Daoy (cell line): ENCODE data around the gene A2ML1. TPM values are rescaled to one million over a fixed set of nuclear protein-coding genes. Genes with fewer than 3 reads are reported as not detected.
"Not testable (repeated sequence)": the region's sequence is repeated elsewhere in the genome, so short reads cannot be mapped to it uniquely, and the experiment has no call there.

Experiments
- DNase-seq: peaks from one replicate; pipeline ENCODE4 v3.0.0-alpha.2; 2015; ENCODE audit warnings: low read depth
- total RNA-seq: library from RNA; depleted of rRNA; stranded (reverse); fragments of >200 nt; shearing (Covaris generic); gene quantifications from 2 replicates; pipeline ENCODE4 v1.2.3, GENCODE V29; 2014

A2ML1 gene
- total RNA-seq, 1 experiment from 2014 or later, result not detected

DNA sequence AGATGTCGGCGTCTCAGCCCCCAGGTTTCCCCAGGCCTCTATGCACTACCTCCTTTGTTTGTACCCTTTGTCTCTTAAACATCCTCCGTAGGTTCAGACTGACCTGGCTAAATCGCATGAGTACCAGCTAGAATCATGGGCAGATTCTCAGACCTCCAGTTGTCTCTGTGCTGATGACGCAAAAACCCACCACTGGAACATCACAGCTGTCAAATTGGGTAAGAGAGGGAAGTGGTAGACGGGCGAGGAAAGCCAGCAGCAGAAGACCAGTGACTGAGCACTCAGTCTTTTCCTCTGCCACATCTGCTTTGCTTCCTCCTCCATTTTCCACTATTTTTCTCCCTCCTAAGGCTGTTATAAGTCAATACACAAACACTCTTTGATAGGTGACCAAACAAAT lies 29.7 kb downstream of the A2ML1 start:
- no peak for DNase-seq

DNA sequence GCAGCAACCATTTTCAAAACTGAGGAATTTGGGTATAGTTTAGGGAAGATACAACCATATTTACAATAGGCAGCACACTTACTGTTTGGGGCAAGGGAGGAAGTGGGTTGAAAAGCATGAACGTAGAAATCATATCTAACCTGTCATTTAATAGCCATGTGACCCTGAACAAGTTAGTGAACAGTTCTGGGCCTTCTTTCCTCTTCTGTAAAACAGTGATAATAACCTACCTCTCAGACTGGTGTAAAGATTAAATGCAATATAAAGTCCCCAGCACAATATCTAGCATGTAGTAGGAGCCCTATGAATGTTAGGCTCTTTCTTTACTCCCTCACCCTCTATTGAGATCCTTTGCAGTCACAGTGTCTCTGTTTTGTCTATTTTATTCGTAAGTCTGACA lies 33.5 kb downstream of the A2ML1 start:
- no peak for DNase-seq

DNA sequence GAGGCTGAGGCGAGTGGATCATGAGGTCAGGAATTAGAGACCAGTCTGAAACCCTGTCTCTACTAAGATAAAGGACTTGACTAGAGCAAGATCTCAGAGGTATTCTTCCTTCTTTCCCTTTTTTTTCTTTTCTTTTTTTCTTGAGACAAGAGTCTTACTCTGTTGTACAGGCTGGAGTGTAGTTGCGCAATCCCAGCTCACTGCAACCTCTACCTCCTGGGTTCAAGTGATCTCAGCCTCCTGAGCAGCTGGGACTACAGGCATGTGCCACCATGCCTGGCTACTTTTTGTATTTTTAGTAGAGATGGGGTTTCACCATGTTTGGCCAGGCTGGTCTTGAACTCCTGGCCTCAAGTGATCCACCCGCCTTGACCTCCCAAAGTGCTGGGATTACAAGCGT lies 37.0 kb downstream of the A2ML1 start:
- DNase-seq, result not testable (repeated sequence)

DNA sequence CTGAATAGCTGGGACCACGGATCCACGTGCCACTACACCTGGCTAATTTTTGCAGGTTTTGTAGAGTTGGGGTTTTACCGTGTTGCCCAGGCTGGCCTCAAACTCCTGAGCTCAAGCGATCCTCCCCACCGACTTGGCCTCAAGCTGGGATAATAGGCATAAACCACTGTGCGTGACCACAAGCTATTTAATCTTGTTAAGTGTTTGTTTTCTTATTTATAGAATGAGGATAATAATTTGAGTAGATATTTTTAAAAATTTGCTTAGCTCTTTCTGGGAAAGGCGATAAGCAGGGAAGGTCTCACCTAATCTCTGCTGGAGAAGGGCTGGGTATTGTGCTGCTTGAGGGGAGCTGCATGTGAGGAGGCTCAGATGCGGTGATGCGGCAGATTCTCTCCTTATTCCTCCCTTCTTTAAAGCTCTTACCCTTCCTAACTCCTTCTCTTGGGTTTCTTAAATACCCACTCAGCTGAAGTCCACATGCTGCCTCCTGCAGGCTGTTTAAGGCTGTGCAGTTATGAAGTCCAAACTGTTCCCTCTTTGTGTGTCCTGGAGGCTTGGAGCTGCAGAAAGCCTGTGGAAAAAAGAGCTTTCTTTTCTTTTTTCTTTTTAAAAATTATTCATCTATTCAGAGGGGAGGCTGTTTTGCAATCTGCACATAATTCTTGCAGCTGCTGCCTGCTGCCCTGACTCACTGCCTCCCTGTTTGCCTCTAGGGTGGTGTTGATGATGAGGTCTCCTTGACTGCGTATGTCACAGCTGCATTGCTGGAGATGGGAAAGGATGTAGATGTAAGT lies 37.9 kb downstream of the A2ML1 start:
- DNase-seq, result peak; percentile 15

DNA sequence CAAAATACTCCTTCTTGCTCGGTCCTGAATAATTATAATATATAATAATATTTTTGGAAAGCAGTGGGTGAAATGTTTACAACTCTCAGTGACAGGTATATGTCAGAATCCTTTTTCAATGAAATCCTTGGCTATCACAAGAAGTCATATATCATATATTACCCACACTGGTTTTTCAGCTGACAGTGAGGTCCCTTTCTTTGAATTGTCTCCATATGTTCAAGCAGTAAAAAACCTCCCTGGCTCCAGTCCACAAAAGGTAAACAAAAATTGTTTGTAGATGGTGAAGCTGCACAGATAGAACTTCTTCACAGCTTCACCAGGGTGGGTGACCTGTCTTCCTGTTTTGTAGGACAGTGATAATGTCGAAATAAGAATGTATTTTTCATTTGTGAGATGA lies 44.0 kb downstream of the A2ML1 start:
- DNase-seq, result no peak

DNA sequence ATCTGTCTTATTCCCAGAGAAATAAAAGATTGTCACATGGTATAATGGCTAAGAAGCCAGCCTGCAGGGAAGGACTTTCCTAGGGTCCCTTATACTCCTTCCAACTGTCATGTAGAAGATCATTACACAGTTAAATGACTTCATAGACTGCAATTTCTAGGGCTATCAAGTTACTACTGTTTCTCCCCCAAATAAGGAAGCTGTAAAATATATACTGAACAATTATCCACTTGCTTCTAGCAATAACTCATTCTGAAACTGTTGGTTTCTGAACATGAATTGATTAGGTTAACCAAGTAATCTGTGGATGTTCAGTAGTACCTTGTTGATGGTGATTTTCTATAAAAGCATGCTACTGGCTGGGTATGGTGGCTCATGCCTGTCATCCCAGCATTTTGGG lies 44.6 kb downstream of the A2ML1 start:
- DNase-seq, result no peak

DNA sequence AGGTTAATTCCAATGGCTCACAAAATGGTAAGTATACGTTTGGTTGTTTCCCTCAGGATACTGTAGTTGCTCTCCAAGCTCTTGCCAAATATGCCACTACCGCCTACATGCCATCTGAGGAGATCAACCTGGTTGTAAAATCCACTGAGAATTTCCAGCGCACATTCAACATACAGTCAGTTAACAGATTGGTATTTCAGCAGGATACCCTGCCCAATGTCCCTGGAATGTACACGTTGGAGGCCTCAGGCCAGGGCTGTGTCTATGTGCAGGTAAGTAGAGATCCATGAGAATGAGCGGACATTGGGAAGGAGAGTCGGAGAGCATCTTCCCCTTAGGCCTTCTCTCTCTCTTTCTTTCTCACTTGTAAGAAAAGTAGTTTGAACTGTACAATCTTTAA lies 45.4 kb downstream of the A2ML1 start:
- DNase-seq, result no peak

DNA sequence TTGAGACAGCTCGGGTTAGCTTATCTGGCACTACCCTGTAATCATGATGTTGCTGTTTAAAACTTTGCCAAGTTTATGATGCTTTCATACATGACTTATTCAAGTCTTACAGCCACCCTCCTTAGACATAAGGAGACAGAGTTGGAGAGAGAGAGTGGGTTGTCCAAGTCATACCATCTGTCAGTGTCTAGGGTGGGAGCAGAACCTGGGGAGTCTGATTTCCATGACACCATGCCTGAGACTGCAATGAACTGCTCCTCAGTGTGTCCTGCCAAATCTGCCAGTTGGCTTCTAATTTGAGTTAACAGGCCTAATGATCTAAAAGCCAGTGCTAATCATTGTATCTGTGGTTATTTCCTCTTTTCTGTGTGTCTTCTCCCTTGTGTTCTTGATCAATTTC lies 48.2 kb downstream of the A2ML1 start:
- DNase-seq, result no peak

DNA sequence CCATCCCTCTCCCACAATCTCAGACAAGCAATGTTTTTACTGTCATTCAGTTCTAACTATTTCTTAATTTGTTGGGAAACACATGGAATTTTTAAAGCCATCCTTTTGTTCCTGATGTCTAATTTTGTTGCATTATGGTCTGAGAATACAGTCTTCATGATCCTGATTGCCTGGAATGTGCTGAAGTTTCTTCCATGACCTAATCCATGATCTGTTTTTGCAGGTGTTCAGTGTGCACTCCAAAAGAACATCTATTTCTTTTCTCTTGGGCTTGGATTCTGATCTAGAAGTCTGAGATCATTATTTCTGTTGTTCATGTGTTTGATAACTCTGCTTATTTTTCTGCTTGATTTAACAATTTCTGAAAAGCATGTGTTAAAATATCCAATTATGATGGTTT lies 48.6 kb downstream of the A2ML1 start:
- no peak for DNase-seq

DNA sequence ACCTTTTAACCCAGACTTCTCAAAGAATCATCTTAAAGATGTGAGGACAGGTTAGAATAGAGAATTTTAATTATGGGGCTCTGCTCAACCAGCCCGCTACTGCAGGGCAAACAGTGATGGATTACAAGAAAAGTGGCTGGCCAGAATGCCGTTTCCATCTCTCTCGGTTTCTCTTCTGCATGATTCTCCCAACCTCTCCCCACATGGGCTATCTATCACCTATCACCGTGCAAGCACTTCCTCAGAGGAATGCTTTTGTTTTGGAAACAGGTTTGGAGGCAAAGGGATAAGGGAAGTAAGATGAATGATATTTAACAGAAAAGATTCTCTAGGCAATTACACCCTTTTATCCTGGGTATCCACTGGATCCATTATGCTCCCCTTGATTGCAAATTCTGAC lies 54.5 kb downstream of the A2ML1 start:
- no peak for DNase-seq

DNA sequence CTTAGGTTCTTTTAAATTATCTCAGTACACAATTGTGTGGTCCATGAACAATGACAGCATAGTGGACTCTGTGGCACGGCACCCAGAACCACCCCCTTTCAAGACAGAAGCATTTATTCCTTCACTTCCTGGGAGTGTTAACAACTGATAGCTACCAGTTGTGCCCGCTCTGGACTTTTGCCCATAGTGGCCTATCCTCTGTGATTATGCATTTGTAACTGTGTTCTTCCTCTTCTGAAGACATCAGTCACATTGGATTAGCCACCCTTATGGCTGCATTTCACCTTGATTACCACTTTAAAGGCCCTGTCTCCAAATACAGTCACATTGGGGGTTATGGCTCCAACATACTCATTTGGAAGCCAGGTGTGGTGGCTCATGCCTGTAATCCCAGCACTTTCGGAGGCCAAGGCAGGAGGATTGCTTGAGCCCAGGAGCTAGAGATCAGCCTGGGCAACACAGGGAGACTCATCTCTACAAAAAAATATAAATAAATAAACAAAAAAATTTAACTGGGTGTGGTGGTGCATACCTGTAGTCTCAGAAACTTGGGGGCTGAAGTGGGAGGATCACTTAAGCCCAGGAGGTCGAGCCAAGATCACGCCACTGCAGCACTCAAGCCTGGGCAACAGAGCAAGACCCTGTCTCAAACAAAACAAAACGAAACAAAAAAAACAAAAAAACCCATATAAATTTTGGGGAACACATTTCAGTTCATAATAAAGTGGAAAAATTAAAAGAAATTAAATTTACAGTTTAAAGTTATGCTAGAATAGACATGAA lies 64.3 kb downstream of the A2ML1 start:
- no peak for DNase-seq

DNA sequence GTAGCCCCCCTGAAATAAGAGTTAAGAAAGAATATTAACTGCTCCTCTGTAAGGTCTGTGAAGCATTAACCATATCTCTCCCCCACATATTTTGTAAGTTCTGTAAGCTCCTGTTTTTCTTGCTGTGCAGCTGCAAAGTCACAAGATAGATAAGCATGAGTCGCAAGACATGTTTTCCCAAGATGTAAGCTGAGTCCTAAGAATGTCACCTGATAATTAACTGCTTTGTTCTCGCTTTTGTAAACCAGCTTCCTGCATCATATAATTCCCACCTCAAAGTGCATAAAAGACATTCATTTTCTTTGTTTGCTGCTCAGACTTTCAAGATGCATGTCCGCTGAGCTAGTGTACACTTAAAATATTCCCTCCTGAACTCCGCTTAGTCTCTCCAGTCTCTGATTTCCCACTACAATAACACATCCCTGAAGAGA lies 64.9 kb downstream of the A2ML1 start:
- DNase-seq, result no peak

DNA sequence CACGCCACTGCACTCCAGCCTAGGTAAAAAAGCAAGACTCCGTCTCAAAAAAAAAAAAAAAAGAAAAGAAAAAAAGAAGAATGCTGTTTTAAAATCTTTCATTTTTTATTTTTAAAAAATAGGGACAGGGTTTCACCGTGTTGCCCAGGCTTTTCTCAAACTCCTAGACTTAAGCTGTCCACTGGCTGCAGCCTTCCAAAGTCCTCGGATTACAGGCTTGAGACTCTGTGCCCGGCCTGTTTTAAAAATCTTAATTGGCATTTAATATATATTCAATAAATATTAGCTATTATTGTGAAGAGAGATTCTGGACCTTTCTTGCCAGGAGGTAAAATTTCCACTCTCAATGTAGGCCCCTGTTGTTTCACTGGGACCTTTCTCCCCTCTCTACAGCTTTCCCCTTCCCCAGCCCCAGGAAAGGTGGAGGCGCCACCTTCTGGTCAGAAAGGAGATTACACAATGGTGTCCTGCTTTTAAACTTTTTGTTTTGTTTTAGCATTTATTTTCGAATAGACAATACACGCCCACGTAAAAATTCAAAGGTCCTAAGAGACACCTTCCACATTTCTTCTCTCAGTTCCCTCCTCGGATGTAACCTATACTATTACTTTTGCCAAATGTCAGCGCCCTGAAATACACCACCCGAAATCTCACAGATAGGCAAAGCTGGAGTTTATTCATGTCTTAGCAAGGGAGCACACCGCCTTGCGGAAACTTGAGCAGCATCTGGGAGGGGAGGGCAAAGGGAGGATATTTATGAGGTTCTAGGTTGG lies 68.1 kb downstream of the A2ML1 start:
- DNase-seq, result peak; percentile 11

DNA sequence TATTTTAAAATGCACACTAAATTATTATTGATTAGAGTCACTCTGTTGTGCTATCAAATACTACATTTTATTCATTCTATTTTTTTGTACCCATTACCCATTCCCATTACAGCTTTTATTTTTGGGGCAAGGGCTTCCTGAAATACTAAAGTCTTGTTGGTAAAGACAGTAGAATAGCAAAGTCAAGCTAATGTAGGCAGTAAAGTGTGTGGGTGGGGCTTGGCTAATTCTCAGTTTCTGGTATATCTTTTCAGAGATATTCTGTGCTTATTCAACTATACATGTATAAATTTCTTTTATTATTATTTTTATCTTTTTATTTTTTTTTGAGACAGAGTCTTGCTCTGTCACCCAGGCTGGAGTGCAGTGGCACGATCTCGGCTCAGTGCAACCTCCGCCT lies 69.6 kb downstream of the A2ML1 start:
- DNase-seq, result no peak

DNA sequence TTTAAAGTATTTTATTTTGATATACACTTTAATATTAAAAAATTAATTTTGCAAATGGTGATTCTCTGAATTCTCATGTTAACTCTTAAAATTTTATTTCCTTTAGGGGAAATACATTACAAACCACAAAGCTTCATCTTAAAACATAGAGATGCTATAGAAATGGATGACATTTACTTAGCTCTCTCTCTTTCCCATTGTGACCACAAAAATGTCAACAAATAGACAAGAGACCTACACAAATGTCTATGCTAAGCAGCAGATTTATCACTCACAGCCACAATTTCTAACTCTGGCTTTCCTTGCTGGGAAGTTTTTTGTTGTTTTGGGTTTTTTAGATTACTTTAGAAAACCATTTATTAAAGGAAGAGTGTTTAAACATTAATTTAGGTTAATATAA lies 72.0 kb downstream of the A2ML1 start:
- DNase-seq, result no peak

DNA sequence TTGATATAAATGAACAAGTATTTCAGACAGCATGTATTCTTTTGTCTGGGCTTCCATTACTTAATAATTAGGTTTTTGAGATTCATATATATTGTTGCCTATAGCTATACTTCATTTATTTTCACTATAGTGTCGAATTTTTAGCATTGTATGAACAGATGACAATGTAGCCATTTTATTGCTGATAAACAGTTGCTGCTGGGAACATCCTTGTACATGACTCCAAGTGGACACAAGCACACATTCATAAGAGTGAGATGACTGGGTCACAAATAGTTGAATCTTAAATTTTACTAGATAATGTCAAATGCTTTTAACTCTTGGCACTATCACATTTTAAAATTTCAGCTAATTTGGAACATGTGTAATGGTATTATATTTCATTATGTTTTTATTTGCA lies 72.6 kb downstream of the A2ML1 start:
- DNase-seq, result no peak

DNA sequence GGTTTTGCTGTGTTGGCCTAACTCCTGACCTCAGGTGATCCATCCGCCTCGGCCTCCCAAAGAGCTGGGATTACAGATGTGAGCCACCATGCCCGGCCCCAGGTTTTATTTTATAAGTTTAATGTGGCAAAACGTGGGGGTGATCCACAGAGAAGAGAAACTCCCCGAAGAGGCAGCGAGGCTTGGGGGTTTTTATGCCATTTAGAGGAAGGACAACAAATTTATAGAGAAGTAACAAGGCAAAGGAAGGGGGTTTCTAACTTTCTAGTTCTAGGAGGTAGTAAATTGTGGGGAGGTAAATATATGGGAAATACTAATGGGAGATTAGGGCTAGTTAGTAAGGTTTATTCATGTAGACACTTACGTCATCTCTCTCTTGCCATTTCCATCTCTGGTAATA lies 74.7 kb downstream of the A2ML1 start:
- DNase-seq, result no peak

DNA sequence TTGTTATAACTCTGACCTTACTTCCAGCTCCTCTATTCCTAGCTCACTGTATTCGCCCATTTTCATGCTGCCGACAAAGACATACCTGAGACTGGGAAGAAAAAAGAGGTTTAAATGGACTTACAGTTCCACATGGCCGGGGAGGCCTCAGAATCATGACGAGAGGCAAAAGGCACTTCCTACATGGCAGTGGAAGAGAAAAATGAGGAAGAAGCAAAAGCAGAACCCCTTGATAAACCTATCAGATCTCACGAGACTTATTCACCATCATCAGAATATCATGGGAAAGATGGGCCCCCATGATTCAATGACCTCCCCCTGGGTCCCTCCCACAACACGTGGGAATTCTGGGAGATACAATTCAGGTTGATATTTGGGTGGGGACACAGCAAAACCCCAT lies 77.4 kb downstream of the A2ML1 start:
- DNase-seq, result no peak

DNA sequence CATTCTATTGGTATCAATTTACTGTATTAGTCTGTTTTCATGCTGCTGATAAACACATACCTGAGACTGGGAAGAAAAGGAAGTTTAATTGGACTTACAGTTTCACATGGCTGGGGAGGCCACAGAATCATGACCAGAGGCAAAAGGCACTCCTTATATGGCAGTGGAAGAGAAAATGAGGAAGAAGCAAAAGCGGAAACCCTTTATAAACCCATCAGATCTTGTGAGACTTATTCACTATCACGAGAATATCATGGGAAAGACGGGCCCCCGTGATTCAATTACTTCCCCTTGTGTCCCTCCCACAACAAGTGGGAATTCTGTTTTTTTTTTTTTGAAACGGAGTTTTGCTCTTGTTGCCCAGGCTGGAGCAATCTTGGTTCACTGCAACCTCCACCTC lies 80.3 kb downstream of the A2ML1 start:
- not testable (repeated sequence) for DNase-seq

DNA sequence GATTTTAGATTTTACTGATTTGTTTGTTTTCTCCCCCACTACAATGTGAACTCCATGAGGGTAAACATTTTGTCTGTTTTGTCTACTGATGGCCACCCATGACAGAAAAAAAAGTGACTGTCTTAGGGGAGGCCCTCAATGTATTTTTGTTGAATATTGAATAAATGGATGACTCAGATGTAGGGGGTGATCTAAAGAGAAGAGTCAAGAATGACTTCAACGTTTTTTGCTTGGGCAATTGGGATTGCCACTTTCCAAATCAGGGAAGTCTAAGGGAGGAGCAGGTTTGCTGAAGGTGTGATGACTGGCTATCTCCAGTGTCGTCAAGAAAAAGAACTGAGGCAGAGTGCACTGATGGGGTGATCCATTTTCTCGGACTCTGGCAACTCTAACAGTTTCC lies 81.2 kb downstream of the A2ML1 start:
- no peak for DNase-seq

DNA sequence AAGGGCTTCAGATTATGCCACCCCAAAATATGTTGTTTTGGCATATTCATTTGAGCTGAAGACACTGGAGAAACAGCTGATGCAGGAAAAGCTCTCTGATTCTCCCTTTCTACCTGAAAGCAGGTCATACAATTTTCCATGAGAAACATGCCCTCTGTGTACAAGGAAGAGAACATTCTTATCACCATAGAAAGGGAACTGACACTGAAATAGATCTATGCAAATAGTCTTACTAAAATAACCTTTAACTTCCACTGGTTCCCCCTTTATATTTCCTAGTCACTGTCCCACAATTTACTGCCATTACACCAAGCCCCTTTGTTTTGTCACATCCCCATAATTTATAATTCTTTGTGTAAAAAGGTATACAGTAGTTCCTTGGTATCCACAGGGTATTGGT lies 82.2 kb downstream of the A2ML1 start:
- no peak for DNase-seq

DNA sequence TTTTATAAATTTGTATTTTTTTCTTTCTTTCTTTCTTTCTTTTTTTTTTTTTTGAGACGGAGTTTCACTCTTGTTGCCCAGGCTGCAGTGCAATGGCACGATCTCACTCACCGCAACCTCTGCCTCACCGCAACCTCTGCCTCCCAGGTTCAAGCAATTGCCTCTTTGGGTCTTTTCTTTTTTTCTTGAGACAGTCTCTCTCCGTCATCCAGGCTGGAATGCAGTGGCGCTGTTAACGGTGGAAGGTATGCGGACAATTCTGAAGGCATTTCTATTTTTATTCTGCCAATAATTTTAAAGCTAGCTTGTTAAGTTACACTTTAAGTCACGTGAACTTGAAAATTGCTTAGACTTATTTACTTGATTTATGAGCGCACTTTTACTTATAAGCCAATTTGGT lies 83.1 kb downstream of the A2ML1 start:
- DNase-seq, result no peak
